H9 (cell line): ENCODE results near the gene MORN1. TPM values are rescaled to one million over a fixed set of nuclear protein-coding genes. Genes with fewer than 3 reads are reported as not detected.
A peak's percentile ranks its signal among the peaks of the same experiment; 100 is the strongest.
"Not testable (repeated sequence)": the region's sequence is repeated elsewhere in the genome, so short reads cannot be mapped to it uniquely, and the experiment has no call there.

ENCODE experiments used
- DNase-seq: peaks from one replicate; pipeline ENCODE4 v3.0.0-alpha.2; 2017
- H2AFZ ChIP-seq: one replicate; pipeline ENCODE4 v1.6.1; 2013; ENCODE audit warnings: mild to moderate bottlenecking, low read length, control low read depth, moderate library complexity
- H2AK5ac ChIP-seq: 2 replicates; pipeline ENCODE4 v1.6.1; 2013; ENCODE audit warnings: low read length, control low read depth, mixed read lengths; ENCODE audit not compliant: insufficient read length
- H2BK120ac ChIP-seq: one replicate; pipeline ENCODE4 v1.6.1; 2013; ENCODE audit warnings: low read depth, mild to moderate bottlenecking, low read length, control low read depth, inconsistent platforms; ENCODE audit not compliant: poor library complexity, severe bottlenecking
- H2BK12ac ChIP-seq: 2 replicates; pipeline ENCODE4 v1.6.1; 2013; ENCODE audit warnings: low read length, control low read depth, mixed read lengths, low read depth; ENCODE audit not compliant: insufficient read length
- H2BK15ac ChIP-seq: 2 replicates; pipeline ENCODE4 v1.6.1; 2013; ENCODE audit warnings: low read depth, low read length, control low read depth
- H2BK20ac ChIP-seq: one replicate; pipeline ENCODE4 v1.6.1; 2013; ENCODE audit warnings: low read depth, mild to moderate bottlenecking, low read length, control low read depth, inconsistent platforms; ENCODE audit not compliant: poor library complexity, severe bottlenecking
- H2BK5ac ChIP-seq: 2 replicates; pipeline ENCODE4 v1.6.1; 2013; ENCODE audit warnings: low read length, control low read depth, mixed read lengths; ENCODE audit not compliant: insufficient read length
- H3K14ac ChIP-seq: 2 replicates; pipeline ENCODE4 v1.6.1; 2013; ENCODE audit warnings: low read length, control low read depth; ENCODE audit not compliant: insufficient read depth
- H3K18ac ChIP-seq: 2 replicates; pipeline ENCODE4 v1.6.1; 2013; ENCODE audit warnings: low read depth, mild to moderate bottlenecking, mixed read lengths, low read length, control low read depth; ENCODE audit not compliant: insufficient read length
- H3K23ac ChIP-seq: 2 replicates; pipeline ENCODE4 v1.6.1; 2013; ENCODE audit warnings: low read length, control low read depth, mixed read lengths, low read depth; ENCODE audit not compliant: insufficient read length
- H3K23me2 ChIP-seq: 2 replicates; pipeline ENCODE4 v1.6.1; 2013; ENCODE audit warnings: low read depth, mild to moderate bottlenecking, mixed read lengths, low read length, control low read depth; ENCODE audit not compliant: insufficient read length, poor library complexity, severe bottlenecking
- H3K27ac ChIP-seq: 2 replicates; pipeline ENCODE4 v1.5.1; 2013; ENCODE audit warnings: low read length, control low read depth, mixed read lengths, low read depth; ENCODE audit not compliant: insufficient read length
- H3K27me3 ChIP-seq: 2 replicates; pipeline ENCODE4 v1.6.1; 2013; ENCODE audit warnings: low read length, control low read depth, inconsistent platforms; ENCODE audit not compliant: insufficient read depth
- H3K4ac ChIP-seq: 2 replicates; pipeline ENCODE4 v1.6.1; 2013; ENCODE audit warnings: low read depth, mild to moderate bottlenecking, control low read depth, inconsistent platforms, low read length, moderate library complexity
- H3K4me1 ChIP-seq: 2 replicates; pipeline ENCODE4 v1.6.1; 2013; ENCODE audit warnings: low read length, control low read depth, inconsistent platforms; ENCODE audit not compliant: insufficient read depth
- H3K4me2 ChIP-seq: 2 replicates; pipeline ENCODE4 v1.6.1; 2013; ENCODE audit warnings: low read length, control low read depth, mixed read lengths; ENCODE audit not compliant: insufficient read length, insufficient read depth
- H3K56ac ChIP-seq: 2 replicates; pipeline ENCODE4 v1.6.1; 2013; ENCODE audit warnings: low read depth, mild to moderate bottlenecking, mixed read lengths, low read length, control low read depth; ENCODE audit not compliant: insufficient read length
- H3K79me1 ChIP-seq: 2 replicates; pipeline ENCODE4 v1.6.1; 2013; ENCODE audit warnings: low read depth, mild to moderate bottlenecking, moderate library complexity, low read length, control low read depth, inconsistent platforms; ENCODE audit not compliant: insufficient read depth, poor library complexity, severe bottlenecking
- H3K79me2 ChIP-seq: 2 replicates; pipeline ENCODE4 v1.6.1; 2013; ENCODE audit warnings: low read length, control low read depth, inconsistent platforms; ENCODE audit not compliant: insufficient read depth
- H3K9ac ChIP-seq: 2 replicates; pipeline ENCODE4 v1.6.1; 2013; ENCODE audit warnings: low read length, control low read depth, mixed read lengths; ENCODE audit not compliant: insufficient read length; ENCODE audit errors: extremely low read depth
- H3K9me3 ChIP-seq: one replicate; pipeline ENCODE4 v1.6.1; 2013; ENCODE audit warnings: low read depth, low read length, inconsistent platforms; ENCODE audit not compliant: control insufficient read depth
- H3T11ph ChIP-seq: one replicate; pipeline ENCODE4 v1.6.1; 2013; ENCODE audit warnings: mild to moderate bottlenecking, low read length, control low read depth, inconsistent platforms
- H4K20me1 ChIP-seq: one replicate; pipeline ENCODE4 v1.6.1; 2013; ENCODE audit not compliant: control insufficient read depth, insufficient read length, insufficient read depth
- H4K5ac ChIP-seq: 2 replicates; pipeline ENCODE4 v1.6.1; 2013; ENCODE audit warnings: low read depth, mild to moderate bottlenecking, mixed read lengths, low read length, control low read depth; ENCODE audit not compliant: insufficient read length
- H4K8ac ChIP-seq: replicated peaks from 2 replicates; pipeline ENCODE4 v1.6.1; 2013; ENCODE audit warnings: low read length, control low read depth, mixed read lengths, low read depth; ENCODE audit not compliant: insufficient read length
- H4K91ac ChIP-seq: 2 replicates; pipeline ENCODE4 v1.6.1; 2013; ENCODE audit warnings: low read depth, mild to moderate bottlenecking, moderate library complexity, mixed read lengths, low read length, control low read depth; ENCODE audit not compliant: insufficient read length
- H3K27ac Mint-ChIP-seq, 3 experiments: 2 replicates in 2 of 3; 3 replicates in 1 of 3; pipeline ENCODE4 v1.8.0; 2020 to 2021; ENCODE audit warnings: mixed read lengths in 3 of 3, mild to moderate bottlenecking in 1 of 3, moderate library complexity in 1 of 3
- H3K27me3 Mint-ChIP-seq: 2 replicates; pipeline ENCODE4 v1.8.0; 2021; ENCODE audit warnings: low read depth, mild to moderate bottlenecking, moderate library complexity, mixed read lengths
- H3K36me3 Mint-ChIP-seq, 3 experiments: 2 replicates in 2 of 3; 3 replicates in 1 of 3; pipeline ENCODE4 v1.8.0; 2020 to 2021; ENCODE audit warnings: low read depth in 3 of 3, mixed read lengths in 3 of 3; ENCODE audit not compliant: insufficient read depth in 1 of 3
- H3K4me1 Mint-ChIP-seq, 2 experiments: 2 replicates each; pipeline ENCODE4 v1.8.0; 2020; ENCODE audit warnings: mixed read lengths in 2 of 2
- H3K4me3 Mint-ChIP-seq, 2 experiments: 2 replicates in 1 of 2; 3 replicates in 1 of 2; pipeline ENCODE4 v1.8.0; 2020 to 2021; ENCODE audit warnings: mild to moderate bottlenecking in 2 of 2, mixed read lengths in 2 of 2, moderate library complexity in 1 of 2
- H3K9me3 Mint-ChIP-seq, 2 experiments: 2 replicates in 1 of 2; 3 replicates in 1 of 2; pipeline ENCODE4 v1.8.0; 2020; ENCODE audit warnings: mild to moderate bottlenecking in 2 of 2, mixed read lengths in 2 of 2, moderate library complexity in 1 of 2
- CTCF ChIP-seq: fragments of 200-600 bp; sonication (generic); conservative IDR thresholded peaks from 3 replicates; pipeline ENCODE4 v1.8.0; 2021; ENCODE audit warnings: antibody characterized with exemption, mild to moderate bottlenecking
- WGBS: extraction: QIAGEN DNeasy Blood & Tissue Kit; methylation state at CpG from one replicate; pipeline ENCODE4 v1.1.7; 2013; ENCODE audit warnings: missing lambda C conversion rate, low lambda C conversion rate, mixed read lengths; ENCODE audit not compliant: insufficient read length; ENCODE audit errors: extremely low coverage; 5-methylcytosine and 5-hydroxymethylcytosine counted together
- total RNA-seq: library from RNA; stranded (reverse); gene quantifications from 2 replicates; pipeline ENCODE4 v1.2.1, GENCODE V29; 2021

Gene MORN1
- total RNA-seq, 1 experiment from 2014 or later: 12.7 TPM

- no peak for TF ChIP-seq CTCF
- H3K9me3 ChIP-seq: no peaks in the 10 kb centered on the region
- Mint-ChIP-seq H3K4me1 (peaks cover 16 to 18% of the 10 kb centered on the region in 2 experiments), H3K27ac (peak overlapping the region; percentile 39 to 74 (median 52); a peak in 5 of 7 replicates), H3K9me3 (no peaks in the 10 kb centered on the region; a peak in 1 of 5 replicates), H3K27me3 (no peaks in the 10 kb centered on the region; the same call in 1 of the 2 replicates), H3K36me3 (peaks cover 0 to 5% (median 0%) of the 10 kb centered on the region in 3 experiments; a peak in 3 of 7 replicates), H3K4me3 (no peak overlapping the region)
- no peak overlapping the region for H4K91ac ChIP-seq
- no peak overlapping the region for H3K23ac ChIP-seq
- H4K8ac ChIP-seq: no peak overlapping the region
- H2AK5ac ChIP-seq: no peak overlapping the region
- peaks cover 12% of the 10 kb centered on the region for H3K79me1 ChIP-seq
- no peak overlapping the region for H2BK20ac ChIP-seq
- no peak overlapping the region for H3K18ac ChIP-seq
- no peak overlapping the region for H2AFZ ChIP-seq
- no peak overlapping the region for H2BK120ac ChIP-seq
- DNase-seq: no peak
- H3K4ac ChIP-seq: no peak overlapping the region
- no peaks in the 10 kb centered on the region for H3K23me2 ChIP-seq
- H3K4me1 ChIP-seq: no peaks in the 10 kb centered on the region
- no peak overlapping the region for H3K14ac ChIP-seq
- no peak overlapping the region for H3K4me2 ChIP-seq
- H2BK12ac ChIP-seq: no peak overlapping the region
- no peak overlapping the region for H3K56ac ChIP-seq
- no peak overlapping the region for H3K27ac ChIP-seq
- no peak overlapping the region for H3K9ac ChIP-seq
- no peak overlapping the region for H2BK5ac ChIP-seq
- peaks cover 39% of the 10 kb centered on the region; the same call in 1 of the 2 replicates for H3K79me2 ChIP-seq
- H2BK15ac ChIP-seq: no peak overlapping the region
- no peak overlapping the region for H3T11ph ChIP-seq
- no peaks in the 10 kb centered on the region for H3K27me3 ChIP-seq
- WGBS: no CpG with 5 or more reads among the region's 18 CpGs
- no peak overlapping the region for H4K5ac ChIP-seq
- H4K20me1 ChIP-seq: peaks cover 4% of the 10 kb centered on the region
These were observed 94.7 kb downstream of the MORN1 start for GRCh38 chr1:2296614-2297013.

GRCh38 chr1:2296211-2296610, 95.1 kb downstream of the MORN1 start:
- not testable (repeated sequence) for H3K18ac ChIP-seq, H3K23ac ChIP-seq, H3K27me3 Mint-ChIP-seq, H2BK5ac ChIP-seq, H4K20me1 ChIP-seq, H3T11ph ChIP-seq, H2AFZ ChIP-seq, H4K8ac ChIP-seq, H3K4ac ChIP-seq, H4K5ac ChIP-seq, H2BK12ac ChIP-seq, H3K36me3 Mint-ChIP-seq, H3K4me3 Mint-ChIP-seq, H3K23me2 ChIP-seq, H2AK5ac ChIP-seq, H3K4me2 ChIP-seq, H3K9me3 ChIP-seq, H3K27ac ChIP-seq, H3K9ac ChIP-seq, H2BK15ac ChIP-seq, H2BK120ac ChIP-seq, DNase-seq, H4K91ac ChIP-seq, H3K9me3 Mint-ChIP-seq, H3K14ac ChIP-seq, H3K27me3 ChIP-seq, H3K56ac ChIP-seq, H2BK20ac ChIP-seq, H3K4me1 ChIP-seq
- H3K27ac Mint-ChIP-seq: peak overlapping the region; percentile 39 to 74 (median 52); a peak in 5 of 7 replicates
- no CpG with 5 or more reads among the region's 9 CpGs for WGBS
- Histone ChIP-seq H3K79me1 (peaks cover 10% of the 10 kb centered on the region), H3K79me2 (peaks cover 39% of the 10 kb centered on the region; the same call in 1 of the 2 replicates)
- peaks cover 17 to 19% of the 10 kb centered on the region in 2 experiments for H3K4me1 Mint-ChIP-seq
